Astrocyte (in vitro differentiated cells and primary cell): ENCODE results near the gene ZNF628. TPM values are rescaled to one million over a fixed set of nuclear protein-coding genes. Genes with fewer than 3 reads are reported as not detected.

Experiments used
- DNase-seq: peaks from one replicate; pipeline ENCODE4 v3.0.0-alpha.2; 2010; ENCODE audit warnings: low read depth
- FAIRE-seq: peaks from 2 replicates; lab custom pipeline; 2011; peaks lifted over from hg19 to GRCh38; lab: Jason Lieb, UNC
- H2AFZ ChIP-seq: 2 replicates; pipeline ENCODE4 v1.6.0; 2012; ENCODE audit warnings: low read depth, low read length, inconsistent platforms
- H3K27ac ChIP-seq: 2 replicates; pipeline ENCODE4 v1.5.1; 2011; ENCODE audit warnings: low read depth, low read length, inconsistent platforms
- H3K27me3 ChIP-seq: 2 replicates; pipeline ENCODE4 v1.6.0; 2011; ENCODE audit warnings: low read length, inconsistent platforms; ENCODE audit not compliant: insufficient read depth
- H3K36me3 ChIP-seq: 2 replicates; pipeline ENCODE4 v1.5.1; 2011; ENCODE audit warnings: low read length, inconsistent platforms; ENCODE audit not compliant: insufficient read depth
- H3K4me1 ChIP-seq: 2 replicates; pipeline ENCODE4 v1.5.1; 2011; ENCODE audit warnings: low read length, inconsistent platforms; ENCODE audit not compliant: insufficient read depth
- H3K4me2 ChIP-seq: 2 replicates; pipeline ENCODE4 v1.6.0; 2012; ENCODE audit warnings: low read length, inconsistent platforms
- H3K4me3 ChIP-seq: 2 replicates; pipeline ENCODE4 v1.5.1; 2011; ENCODE audit warnings: low read depth, mild to moderate bottlenecking, low read length, inconsistent platforms; ENCODE audit not compliant: insufficient read depth
- H3K79me2 ChIP-seq: 2 replicates; pipeline ENCODE4 v1.6.0; 2012; ENCODE audit warnings: mild to moderate bottlenecking, low read length, inconsistent platforms; ENCODE audit not compliant: insufficient read depth
- H3K9ac ChIP-seq: 2 replicates; pipeline ENCODE4 v1.6.0; 2012; ENCODE audit warnings: mild to moderate bottlenecking, low read length, inconsistent platforms
- H3K9me3 ChIP-seq: 2 replicates; pipeline ENCODE4 v1.5.1; 2012; ENCODE audit warnings: low read depth, mild to moderate bottlenecking, low read length, inconsistent platforms; ENCODE audit not compliant: insufficient read depth
- H4K20me1 ChIP-seq: 2 replicates; pipeline ENCODE4 v1.6.0; 2012; ENCODE audit warnings: low read length, inconsistent platforms; ENCODE audit not compliant: insufficient read depth
- H3K27ac Mint-ChIP-seq: one replicate; pipeline ENCODE4 v1.8.0; 2021; ENCODE audit warnings: mild to moderate bottlenecking, mixed read lengths; ENCODE audit not compliant: unreplicated experiment
- H3K27me3 Mint-ChIP-seq: one replicate; pipeline ENCODE4 v1.8.0; 2021; ENCODE audit warnings: low read depth, mixed read lengths; ENCODE audit not compliant: unreplicated experiment
- H3K36me3 Mint-ChIP-seq: one replicate; pipeline ENCODE4 v1.8.0; 2021; ENCODE audit warnings: low read depth, mixed read lengths; ENCODE audit not compliant: unreplicated experiment
- H3K4me1 Mint-ChIP-seq: one replicate; pipeline ENCODE4 v1.8.0; 2021; ENCODE audit warnings: low read depth, mixed read lengths; ENCODE audit not compliant: unreplicated experiment
- H3K4me3 Mint-ChIP-seq: one replicate; pipeline ENCODE4 v1.8.0; 2021; ENCODE audit warnings: mild to moderate bottlenecking, moderate library complexity, mixed read lengths; ENCODE audit not compliant: unreplicated experiment
- H3K9me3 Mint-ChIP-seq: one replicate; pipeline ENCODE4 v1.8.0; 2021; ENCODE audit warnings: mild to moderate bottlenecking, mixed read lengths; ENCODE audit not compliant: unreplicated experiment
- EZH2 ChIP-seq: IDR thresholded peaks from 2 replicates; pipeline ENCODE4 v1.6.1; 2012; ENCODE audit warnings: mild to moderate bottlenecking, low read length, inconsistent platforms; ENCODE audit not compliant: insufficient read depth
- total RNA-seq: library from RNA; stranded (reverse); gene quantifications from 2 replicates; pipeline ENCODE4 v1.2.1, GENCODE V29; 2021
- TF ChIP-seq, protein P1 (sequence below): IDR thresholded peaks from 2 replicates; pipeline ENCODE4 v1.5.1; 2011; ENCODE audit warnings: low read depth, mild to moderate bottlenecking, inconsistent platforms, low read length, moderate library complexity; ENCODE audit not compliant: insufficient read depth

Gene ZNF628
- total RNA-seq, 1 donor from 2014 or later, result 9.9 TPM

DNA sequence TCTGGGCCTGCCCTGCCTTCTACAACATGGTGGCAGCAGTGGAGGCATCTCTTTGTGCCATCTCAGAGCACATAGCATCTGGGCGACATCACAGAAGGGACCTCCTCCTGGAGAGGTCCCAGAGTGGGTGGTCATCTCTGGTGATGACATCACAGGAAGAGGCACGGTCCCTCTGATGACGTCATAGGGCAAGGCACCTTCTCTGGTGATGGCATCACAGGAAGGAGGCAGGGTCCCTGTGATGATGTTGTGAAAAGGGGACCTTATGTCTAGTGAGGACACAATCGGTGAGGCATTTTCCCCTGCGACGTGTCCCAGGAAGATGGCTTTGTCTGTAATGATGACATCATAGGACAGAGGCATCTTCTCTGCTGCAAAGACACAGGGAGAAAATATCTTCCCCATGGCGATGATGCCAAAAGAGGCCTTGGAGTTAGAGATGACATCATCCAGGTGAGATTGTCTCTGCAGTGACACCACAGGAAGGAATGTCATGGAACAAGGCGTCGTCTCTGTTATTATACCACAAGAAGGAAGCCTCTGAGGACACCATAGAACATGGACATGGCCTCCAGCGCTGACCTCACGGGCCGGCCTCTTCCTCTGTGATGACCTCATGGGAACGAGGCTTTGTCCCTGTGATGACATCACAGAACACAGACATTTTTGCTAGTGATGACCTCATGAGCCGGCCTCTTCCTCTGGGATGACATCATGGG, 44.0 kb upstream of the ZNF628 start:
- Mint-ChIP-seq H3K4me1 (no peaks in the 10 kb centered on the region), H3K27me3 (peaks cover 20% of the 10 kb centered on the region), H3K9me3 (peaks cover 3% of the 10 kb centered on the region), H3K36me3 (no peaks in the 10 kb centered on the region), H3K27ac (no peak overlapping the region), H3K4me3 (no peak overlapping the region)
- Histone ChIP-seq H3K27me3 (peaks cover 9% of the 10 kb centered on the region), H3K4me2 (no peak overlapping the region), H3K9ac (no peak overlapping the region), H3K36me3 (no peaks in the 10 kb centered on the region), H3K4me3 (no peak overlapping the region), H3K27ac (no peak overlapping the region), H4K20me1 (no peaks in the 10 kb centered on the region), H3K4me1 (no peaks in the 10 kb centered on the region), H2AFZ (no peak overlapping the region), H3K79me2 (no peaks in the 10 kb centered on the region), H3K9me3 (peaks cover 11% of the 10 kb centered on the region)
- FAIRE-seq (no peak), DNase-seq (no peak)
- TF ChIP-seq, protein P1, sequence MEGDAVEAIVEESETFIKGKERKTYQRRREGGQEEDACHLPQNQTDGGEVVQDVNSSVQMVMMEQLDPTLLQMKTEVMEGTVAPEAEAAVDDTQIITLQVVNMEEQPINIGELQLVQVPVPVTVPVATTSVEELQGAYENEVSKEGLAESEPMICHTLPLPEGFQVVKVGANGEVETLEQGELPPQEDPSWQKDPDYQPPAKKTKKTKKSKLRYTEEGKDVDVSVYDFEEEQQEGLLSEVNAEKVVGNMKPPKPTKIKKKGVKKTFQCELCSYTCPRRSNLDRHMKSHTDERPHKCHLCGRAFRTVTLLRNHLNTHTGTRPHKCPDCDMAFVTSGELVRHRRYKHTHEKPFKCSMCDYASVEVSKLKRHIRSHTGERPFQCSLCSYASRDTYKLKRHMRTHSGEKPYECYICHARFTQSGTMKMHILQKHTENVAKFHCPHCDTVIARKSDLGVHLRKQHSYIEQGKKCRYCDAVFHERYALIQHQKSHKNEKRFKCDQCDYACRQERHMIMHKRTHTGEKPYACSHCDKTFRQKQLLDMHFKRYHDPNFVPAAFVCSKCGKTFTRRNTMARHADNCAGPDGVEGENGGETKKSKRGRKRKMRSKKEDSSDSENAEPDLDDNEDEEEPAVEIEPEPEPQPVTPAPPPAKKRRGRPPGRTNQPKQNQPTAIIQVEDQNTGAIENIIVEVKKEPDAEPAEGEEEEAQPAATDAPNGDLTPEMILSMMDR, result no peak
- TF ChIP-seq EZH2, result no peak

DNA sequence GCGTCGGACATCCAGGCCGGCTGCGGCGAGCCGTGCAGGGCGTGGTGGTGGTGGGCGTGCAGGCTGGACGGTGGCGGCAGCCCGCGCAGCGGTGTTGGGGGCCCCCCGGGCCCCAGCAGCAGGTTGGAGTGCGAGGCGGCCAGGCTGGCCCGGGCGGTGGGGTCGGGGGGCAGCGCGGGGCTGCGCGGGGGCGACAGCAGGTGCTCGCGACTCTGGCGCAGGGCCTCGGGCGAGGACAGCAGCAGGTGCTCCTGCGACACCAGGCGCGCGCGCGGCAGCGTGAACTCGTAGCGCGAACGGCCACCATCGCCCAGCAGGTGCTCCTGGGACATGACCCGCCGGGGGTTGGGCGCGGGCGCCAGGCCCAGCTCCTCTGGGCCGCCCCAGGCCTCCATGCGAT, 43.1 kb upstream of the ZNF628 start:
- no peak for FAIRE-seq
- DNase-seq, result no peak
- Histone ChIP-seq H3K4me3 (no peak overlapping the region), H3K9me3 (peaks cover 11% of the 10 kb centered on the region), H3K27ac (no peak overlapping the region), H3K36me3 (no peaks in the 10 kb centered on the region), H3K4me1 (no peaks in the 10 kb centered on the region), H3K79me2 (no peaks in the 10 kb centered on the region), H3K9ac (no peak overlapping the region), H3K4me2 (no peak overlapping the region), H4K20me1 (no peaks in the 10 kb centered on the region), H3K27me3 (peaks cover 9% of the 10 kb centered on the region), H2AFZ (no peak overlapping the region)
- Mint-ChIP-seq H3K4me3 (no peak overlapping the region), H3K27ac (no peak overlapping the region), H3K9me3 (peaks cover 3% of the 10 kb centered on the region), H3K4me1 (no peaks in the 10 kb centered on the region), H3K27me3 (peaks cover 24% of the 10 kb centered on the region), H3K36me3 (no peaks in the 10 kb centered on the region)
- TF ChIP-seq, protein P1, result no peak
- no peak for TF ChIP-seq EZH2

DNA sequence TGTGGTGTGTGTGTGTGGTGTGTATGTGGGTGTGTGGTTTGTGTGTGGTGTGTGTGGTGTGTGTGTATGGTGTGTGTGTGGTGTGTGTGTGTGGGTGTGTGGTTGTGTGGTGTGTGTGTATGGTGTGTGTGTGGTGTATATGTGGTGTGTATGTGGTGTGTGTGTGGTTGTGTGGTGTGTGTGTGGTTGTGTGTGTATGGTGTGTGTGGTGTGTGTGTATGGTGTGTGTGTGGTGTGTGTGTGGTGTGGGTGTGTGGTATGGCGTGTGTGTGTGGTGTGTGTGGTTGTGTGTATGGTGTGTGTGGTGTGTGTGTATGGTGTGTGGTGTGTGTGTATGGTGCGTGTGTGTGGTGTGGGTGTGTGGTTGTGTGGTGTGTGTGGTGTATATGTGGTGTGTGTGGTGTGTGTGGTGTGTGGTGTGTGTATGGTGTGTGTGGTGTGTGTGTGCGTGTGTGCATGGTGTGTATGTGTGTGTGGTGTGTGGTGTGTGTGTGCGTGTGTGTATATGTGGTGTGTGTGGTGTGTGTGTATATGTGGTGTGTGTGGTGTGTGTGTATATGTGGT, 42.0 kb upstream of the ZNF628 start:
- TF ChIP-seq, protein P1, result no peak
- no peak for TF ChIP-seq EZH2

More for the DNA sequence above, 42.0 kb upstream of the ZNF628 start:
- Mint-ChIP-seq H3K9me3 (peaks cover 9% of the 10 kb centered on the region), H3K27ac (no peak overlapping the region), H3K27me3 (peaks cover 35% of the 10 kb centered on the region), H3K4me1 (no peaks in the 10 kb centered on the region), H3K36me3 (no peaks in the 10 kb centered on the region), H3K4me3 (no peak overlapping the region)
- DNase-seq (no peak), FAIRE-seq (no peak)
- Histone ChIP-seq H3K79me2 (no peaks in the 10 kb centered on the region), H3K27me3 (peaks cover 17% of the 10 kb centered on the region), H2AFZ (no peak overlapping the region), H3K9me3 (peaks cover 11% of the 10 kb centered on the region), H3K4me1 (no peaks in the 10 kb centered on the region), H3K4me2 (no peak overlapping the region), H3K9ac (no peak overlapping the region), H3K27ac (no peak overlapping the region), H4K20me1 (no peaks in the 10 kb centered on the region), H3K4me3 (no peak overlapping the region), H3K36me3 (no peaks in the 10 kb centered on the region)
